Duodenal mucosa (tissue), 2 donors: Measurements from ENCODE around the gene PRIMPOL.

Experiments used
- H3K27ac ChIP-seq: one replicate; pipeline ENCODE4 v1.7.0; 2013; ENCODE audit warnings: low read depth, low read length
- H3K27me3 ChIP-seq, 2 donors: one replicate each; pipeline ENCODE4 v1.7.0; 2013; ENCODE audit warnings: low read length in 2 of 2, control low read depth in 1 of 2; ENCODE audit not compliant: insufficient read depth in 2 of 2, control insufficient read depth in 1 of 2
- H3K36me3 ChIP-seq, 2 donors: one replicate each; pipeline ENCODE4 v1.7.0; 2013; ENCODE audit warnings: low read length in 2 of 2, control low read depth in 1 of 2; ENCODE audit not compliant: insufficient read depth in 2 of 2, control insufficient read depth in 1 of 2
- H3K4me1 ChIP-seq, 2 donors: one replicate each; pipeline ENCODE4 v1.7.0; 2013; ENCODE audit warnings: low read length in 2 of 2, control low read depth in 1 of 2; ENCODE audit not compliant: insufficient read depth in 2 of 2, control insufficient read depth in 1 of 2
- H3K4me3 ChIP-seq, 2 donors: one replicate each; pipeline ENCODE4 v1.7.0; 2013; ENCODE audit warnings: low read length in 2 of 2, low read depth in 1 of 2
- H3K9ac ChIP-seq, 2 donors: one replicate each; pipeline ENCODE4 v1.7.0; 2013; ENCODE audit warnings: low read length in 2 of 2, low read depth in 1 of 2
- H3K9me3 ChIP-seq, 2 donors: one replicate each; pipeline ENCODE4 v1.7.0; 2013; ENCODE audit warnings: low read length in 2 of 2, control low read depth in 1 of 2; ENCODE audit not compliant: control insufficient read depth in 1 of 2

PRIMPOL gene

GRCh38 chr4:184664445-184665210 lies 15.1 kb downstream of the PRIMPOL start:
- Histone ChIP-seq H3K36me3 (peaks cover 0 to 17% of the 10 kb centered on the region in 2 donors), H3K4me1 (peaks cover 13 to 18% of the 10 kb centered on the region in 2 donors), H3K27ac (no peak overlapping the region), H3K9ac (no peak overlapping the region), H3K27me3 (no peaks in the 10 kb centered on the region), H3K4me3 (no peak overlapping the region), H3K9me3 (no peaks in the 10 kb centered on the region)

GRCh38 chr4:184666670-184667069 lies 17.1 kb downstream of the PRIMPOL start:
- Histone ChIP-seq H3K4me1 (peaks cover 13 to 18% of the 10 kb centered on the region in 2 donors), H3K9me3 (no peaks in the 10 kb centered on the region), H3K36me3 (peaks cover 3 to 16% of the 10 kb centered on the region in 2 donors), H3K4me3 (peak overlapping the region; percentile 10 to 18), H3K9ac (peak overlapping the region in 1 of 2 donors; percentile 21), H3K27me3 (no peaks in the 10 kb centered on the region), H3K27ac (peak overlapping the region; percentile 40)

- Histone ChIP-seq H3K9me3 (no peaks in the 10 kb centered on the region), H3K27ac (no peak overlapping the region), H3K4me1 (peaks cover 13 to 18% of the 10 kb centered on the region in 2 donors), H3K4me3 (no peak overlapping the region), H3K9ac (no peak overlapping the region), H3K27me3 (no peaks in the 10 kb centered on the region), H3K36me3 (peaks cover 10 to 23% of the 10 kb centered on the region in 2 donors)
Measured at GRCh38 chr4:184668096-184668495, 18.6 kb downstream of the PRIMPOL start.

GRCh38 chr4:184668511-184669114 lies 19.1 kb downstream of the PRIMPOL start:
- no peak overlapping the region for H3K4me3 ChIP-seq
- no peak overlapping the region for H3K9ac ChIP-seq
- H3K9me3 ChIP-seq, result no peaks in the 10 kb centered on the region
- peaks cover 10 to 23% of the 10 kb centered on the region in 2 donors for H3K36me3 ChIP-seq
- no peak overlapping the region for H3K27ac ChIP-seq
- no peaks in the 10 kb centered on the region for H3K27me3 ChIP-seq
- peaks cover 13 to 18% of the 10 kb centered on the region in 2 donors for H3K4me1 ChIP-seq

GRCh38 chr4:184669251-184669650 lies 19.7 kb downstream of the PRIMPOL start:
- Histone ChIP-seq H3K36me3 (peaks cover 10 to 23% of the 10 kb centered on the region in 2 donors), H3K4me1 (peaks cover 13 to 18% of the 10 kb centered on the region in 2 donors), H3K27ac (no peak overlapping the region), H3K4me3 (no peak overlapping the region), H3K9me3 (no peaks in the 10 kb centered on the region), H3K9ac (no peak overlapping the region), H3K27me3 (no peaks in the 10 kb centered on the region)

- H3K9me3 ChIP-seq, result no peaks in the 10 kb centered on the region
- H3K4me3 ChIP-seq, result no peak overlapping the region
- no peak overlapping the region for H3K27ac ChIP-seq
- H3K36me3 ChIP-seq, result peaks cover 10 to 26% of the 10 kb centered on the region in 2 donors
- H3K27me3 ChIP-seq, result no peaks in the 10 kb centered on the region
- H3K9ac ChIP-seq, result no peak overlapping the region
- H3K4me1 ChIP-seq, result peaks cover 13 to 16% of the 10 kb centered on the region in 2 donors
Measured at GRCh38 chr4:184671101-184671500, 21.6 kb downstream of the PRIMPOL start.

- Histone ChIP-seq H3K36me3 (peaks cover 10 to 26% of the 10 kb centered on the region in 2 donors), H3K27ac (no peak overlapping the region), H3K4me3 (no peak overlapping the region), H3K9me3 (no peaks in the 10 kb centered on the region), H3K4me1 (peaks cover 7 to 10% of the 10 kb centered on the region in 2 donors), H3K9ac (no peak overlapping the region), H3K27me3 (no peaks in the 10 kb centered on the region)
Measured at GRCh38 chr4:184672741-184673140, 23.2 kb downstream of the PRIMPOL start.

- peaks cover 0 to 4% of the 10 kb centered on the region in 2 donors for H3K4me1 ChIP-seq
Measured at GRCh38 chr4:184674011-184674410, 24.5 kb downstream of the PRIMPOL start.

GRCh38 chr4:184675018-184675417 lies 25.5 kb downstream of the PRIMPOL start:
- no peak overlapping the region for H3K9ac ChIP-seq
- H3K27ac ChIP-seq, result no peak overlapping the region
- H3K27me3 ChIP-seq, result no peaks in the 10 kb centered on the region
- H3K9me3 ChIP-seq, result no peaks in the 10 kb centered on the region
- H3K4me3 ChIP-seq, result no peak overlapping the region
- peaks cover 10 to 11% of the 10 kb centered on the region in 2 donors for H3K36me3 ChIP-seq
- H3K4me1 ChIP-seq, result no peaks in the 10 kb centered on the region

More at GRCh38 chr4:184674011-184674410, 24.5 kb downstream of the PRIMPOL start:
- H3K36me3 ChIP-seq, result peaks cover 10 to 20% of the 10 kb centered on the region in 2 donors
- H3K27ac ChIP-seq, result no peak overlapping the region
- H3K27me3 ChIP-seq, result no peaks in the 10 kb centered on the region
- H3K4me3 ChIP-seq, result no peak overlapping the region
- H3K9ac ChIP-seq, result no peak overlapping the region
- no peaks in the 10 kb centered on the region for H3K9me3 ChIP-seq

GRCh38 chr4:184675821-184676492 lies 26.4 kb downstream of the PRIMPOL start:
- H3K36me3 ChIP-seq, result peaks cover 10 to 11% of the 10 kb centered on the region in 2 donors
- no peak overlapping the region for H3K9ac ChIP-seq
- no peak overlapping the region for H3K4me3 ChIP-seq

More at GRCh38 chr4:184675821-184676492, 26.4 kb downstream of the PRIMPOL start:
- H3K9me3 ChIP-seq, result no peaks in the 10 kb centered on the region
- no peaks in the 10 kb centered on the region for H3K27me3 ChIP-seq
- H3K4me1 ChIP-seq, result no peaks in the 10 kb centered on the region
- H3K27ac ChIP-seq, result no peak overlapping the region
